Measurements from ENCODE around the gene ARSI.

DNA sequence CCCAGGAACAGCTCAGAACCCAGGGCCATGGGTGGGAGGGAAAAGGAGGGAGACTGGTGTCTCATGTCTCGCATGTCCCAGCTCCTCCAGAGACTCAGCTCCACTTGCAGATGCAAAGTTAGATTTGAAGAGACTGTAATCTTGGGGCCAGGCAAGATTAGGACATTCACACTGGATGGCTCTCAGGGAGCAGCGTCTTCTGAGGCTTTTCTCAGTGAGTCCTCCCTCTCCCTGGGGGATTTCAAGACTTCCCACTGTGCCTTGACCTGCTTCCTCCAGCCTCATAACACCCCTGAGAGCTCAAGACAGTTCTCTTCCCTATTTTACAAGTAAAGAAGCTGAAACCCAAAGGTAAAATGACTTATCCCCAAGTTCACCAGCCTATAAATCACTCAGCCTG, 44.3 kb upstream of the ARSI start:
- TF ChIP-seq, protein P1, sequence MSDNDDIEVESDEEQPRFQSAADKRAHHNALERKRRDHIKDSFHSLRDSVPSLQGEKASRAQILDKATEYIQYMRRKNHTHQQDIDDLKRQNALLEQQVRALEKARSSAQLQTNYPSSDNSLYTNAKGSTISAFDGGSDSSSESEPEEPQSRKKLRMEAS (IDR thresholded peaks at IDR 0.05), result no peak
- no peak for TF ChIP-seq RARB (CRISPR knock-in tag; IDR thresholded peaks at IDR 0.05)
- TF ChIP-seq POLR2AphosphoS2 (conservative IDR thresholded peaks at IDR 0.05; ENCODE audit: low read length), result no peak
- TF ChIP-seq, protein P2, sequence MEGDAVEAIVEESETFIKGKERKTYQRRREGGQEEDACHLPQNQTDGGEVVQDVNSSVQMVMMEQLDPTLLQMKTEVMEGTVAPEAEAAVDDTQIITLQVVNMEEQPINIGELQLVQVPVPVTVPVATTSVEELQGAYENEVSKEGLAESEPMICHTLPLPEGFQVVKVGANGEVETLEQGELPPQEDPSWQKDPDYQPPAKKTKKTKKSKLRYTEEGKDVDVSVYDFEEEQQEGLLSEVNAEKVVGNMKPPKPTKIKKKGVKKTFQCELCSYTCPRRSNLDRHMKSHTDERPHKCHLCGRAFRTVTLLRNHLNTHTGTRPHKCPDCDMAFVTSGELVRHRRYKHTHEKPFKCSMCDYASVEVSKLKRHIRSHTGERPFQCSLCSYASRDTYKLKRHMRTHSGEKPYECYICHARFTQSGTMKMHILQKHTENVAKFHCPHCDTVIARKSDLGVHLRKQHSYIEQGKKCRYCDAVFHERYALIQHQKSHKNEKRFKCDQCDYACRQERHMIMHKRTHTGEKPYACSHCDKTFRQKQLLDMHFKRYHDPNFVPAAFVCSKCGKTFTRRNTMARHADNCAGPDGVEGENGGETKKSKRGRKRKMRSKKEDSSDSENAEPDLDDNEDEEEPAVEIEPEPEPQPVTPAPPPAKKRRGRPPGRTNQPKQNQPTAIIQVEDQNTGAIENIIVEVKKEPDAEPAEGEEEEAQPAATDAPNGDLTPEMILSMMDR (IDR thresholded peaks at IDR 0.05), result no peak
- TF ChIP-seq BHLHE40 (IDR thresholded peaks at IDR 0.05; ENCODE audit: low read depth, low read length), result no peak
- no peak for TF ChIP-seq RAD21 (conservative IDR thresholded peaks at IDR 0.05 in 1 of 2, IDR thresholded peaks at IDR 0.05 in 1 of 2)
- TF ChIP-seq POLR2A (IDR thresholded peaks at IDR 0.05; ENCODE audit: low read length), result no peak
- TF ChIP-seq MYC (IDR thresholded peaks at IDR 0.05; ENCODE audit: borderline replicate concordance, low read length), result no peak
- TF ChIP-seq EP300 (IDR thresholded peaks at IDR 0.05), result no peak
- no peak for TF ChIP-seq ZNF302 (CRISPR knock-in tag; IDR thresholded peaks at IDR 0.05)
- TF ChIP-seq JUNB (IDR thresholded peaks at IDR 0.05), result no peak
- TF ChIP-seq HDAC2 (IDR thresholded peaks at IDR 0.05), result no peak
- TF ChIP-seq, protein P3, sequence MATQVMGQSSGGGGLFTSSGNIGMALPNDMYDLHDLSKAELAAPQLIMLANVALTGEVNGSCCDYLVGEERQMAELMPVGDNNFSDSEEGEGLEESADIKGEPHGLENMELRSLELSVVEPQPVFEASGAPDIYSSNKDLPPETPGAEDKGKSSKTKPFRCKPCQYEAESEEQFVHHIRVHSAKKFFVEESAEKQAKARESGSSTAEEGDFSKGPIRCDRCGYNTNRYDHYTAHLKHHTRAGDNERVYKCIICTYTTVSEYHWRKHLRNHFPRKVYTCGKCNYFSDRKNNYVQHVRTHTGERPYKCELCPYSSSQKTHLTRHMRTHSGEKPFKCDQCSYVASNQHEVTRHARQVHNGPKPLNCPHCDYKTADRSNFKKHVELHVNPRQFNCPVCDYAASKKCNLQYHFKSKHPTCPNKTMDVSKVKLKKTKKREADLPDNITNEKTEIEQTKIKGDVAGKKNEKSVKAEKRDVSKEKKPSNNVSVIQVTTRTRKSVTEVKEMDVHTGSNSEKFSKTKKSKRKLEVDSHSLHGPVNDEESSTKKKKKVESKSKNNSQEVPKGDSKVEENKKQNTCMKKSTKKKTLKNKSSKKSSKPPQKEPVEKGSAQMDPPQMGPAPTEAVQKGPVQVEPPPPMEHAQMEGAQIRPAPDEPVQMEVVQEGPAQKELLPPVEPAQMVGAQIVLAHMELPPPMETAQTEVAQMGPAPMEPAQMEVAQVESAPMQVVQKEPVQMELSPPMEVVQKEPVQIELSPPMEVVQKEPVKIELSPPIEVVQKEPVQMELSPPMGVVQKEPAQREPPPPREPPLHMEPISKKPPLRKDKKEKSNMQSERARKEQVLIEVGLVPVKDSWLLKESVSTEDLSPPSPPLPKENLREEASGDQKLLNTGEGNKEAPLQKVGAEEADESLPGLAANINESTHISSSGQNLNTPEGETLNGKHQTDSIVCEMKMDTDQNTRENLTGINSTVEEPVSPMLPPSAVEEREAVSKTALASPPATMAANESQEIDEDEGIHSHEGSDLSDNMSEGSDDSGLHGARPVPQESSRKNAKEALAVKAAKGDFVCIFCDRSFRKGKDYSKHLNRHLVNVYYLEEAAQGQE (IDR thresholded peaks at IDR 0.05), result no peak
